HepG2 (cell line): ENCODE data around the gene TMED3. TPM values are rescaled to one million over a fixed set of nuclear protein-coding genes. Genes with fewer than 3 reads are reported as not detected.

ENCODE experiments used
- ATAC-seq: fragments of 200-7000 bp; cut with Tn5 transposase; 3 replicates; pipeline ENCODE4 v1.9.1; 2020; ENCODE audit warnings: mild to moderate bottlenecking, moderate library complexity
- BruUV-seq: library from RNA; stranded (reverse); fragments of 400-500 nt; replicated peaks from 2 replicates; lab custom pipeline; 2021; lab: Mats Ljungman, UMichigan
- CTCF ChIA-PET: fragments of 300-600 bp; formaldehyde crosslinking; extraction: SDS; loops from one replicate; lab custom pipeline; 2021; ENCODE audit warnings: low total read pairs, inconsistent platforms, low intra/inter-chr PET ratio; lab: Yijun Ruan, JAX
- POLR2A ChIA-PET: fragments of 350-600 bp; sonication (Branson Sonifier 250); formaldehyde crosslinking; loops from one replicate; lab custom pipeline; 2020; ENCODE audit warnings: antibody characterized with exemption, inconsistent platforms; lab: Yijun Ruan, JAX
- DNase-seq: peaks from one replicate; pipeline ENCODE4 v3.0.0-alpha.2; 2015; ENCODE audit warnings: low spot score
- FAIRE-seq: peaks from 3 replicates; lab custom pipeline; 2011; peaks lifted over from hg19 to GRCh38; lab: Jason Lieb, UNC
- H2AFZ ChIP-seq: one replicate; pipeline ENCODE4 v1.6.1; 2011; ENCODE audit warnings: low read length, inconsistent platforms
- H3K27ac ChIP-seq: fragments of 300-600 bp; 3 replicates; pipeline ENCODE4 v1.8.0; 2011; ENCODE audit warnings: mixed run types, mild to moderate bottlenecking, mixed read lengths, low read length, inconsistent platforms; ENCODE audit not compliant: insufficient read depth; ENCODE audit errors: extremely low read length
- H3K27me3 ChIP-seq, 2 experiments: fragments of 200-600 bp in 1 of 2; 2 replicates in 1 of 2; 3 replicates in 1 of 2; pipeline versions ENCODE4 v1.6.0 to v1.8.0; 2011; ENCODE audit warnings: low read length in 2 of 2, mild to moderate bottlenecking in 2 of 2, moderate library complexity in 2 of 2, inconsistent platforms in 1 of 2; ENCODE audit not compliant: insufficient read depth in 2 of 2, control insufficient read depth in 1 of 2
- H3K36me3 ChIP-seq, 2 experiments: fragments of 200-600 bp in 1 of 2; replicated peaks in 1 of 2; 2 replicates in 1 of 2; 3 replicates in 1 of 2; pipeline versions ENCODE4 v1.5.1 to v1.8.0; 2011; ENCODE audit warnings: low read length in 2 of 2, inconsistent platforms in 1 of 2; ENCODE audit not compliant: insufficient read depth in 2 of 2, control insufficient read depth in 1 of 2
- H3K4me1 ChIP-seq: 2 replicates; pipeline ENCODE4 v1.5.1; 2012; ENCODE audit warnings: low read length, inconsistent platforms; ENCODE audit not compliant: insufficient read depth
- H3K4me2 ChIP-seq: 2 replicates; pipeline ENCODE4 v1.6.0; 2011; ENCODE audit warnings: low read depth, low read length, inconsistent platforms
- H3K4me3 ChIP-seq, 3 experiments: fragments of 200-600 bp in 1 of 3; sonication (generic), shearing (Covaris generic) in 1 of 3; replicated peaks in 1 of 3; 2 replicates each; pipeline ENCODE4 v1.5.1; 2011 to 2016; ENCODE audit warnings: low read length in 3 of 3, inconsistent platforms in 2 of 3, low read depth in 2 of 3, mild to moderate bottlenecking in 2 of 3, control low read depth in 1 of 3, mixed read lengths in 1 of 3; ENCODE audit not compliant: insufficient read depth in 1 of 3
- H3K79me2 ChIP-seq: one replicate; pipeline ENCODE4 v1.6.1; 2011; ENCODE audit warnings: low read length, inconsistent platforms; ENCODE audit not compliant: insufficient read depth
- H3K9ac ChIP-seq: 2 replicates; pipeline ENCODE4 v1.6.0; 2011; ENCODE audit warnings: mild to moderate bottlenecking, low read depth, low read length, inconsistent platforms; ENCODE audit not compliant: insufficient read depth
- H3K9me3 ChIP-seq: 2 replicates; pipeline ENCODE4 v1.5.1; 2012; ENCODE audit warnings: mild to moderate bottlenecking, low read length
- H4K20me1 ChIP-seq: 2 replicates; pipeline ENCODE4 v1.6.0; 2011; ENCODE audit warnings: inconsistent platforms, mild to moderate bottlenecking, low read length, moderate library complexity; ENCODE audit not compliant: insufficient read depth
- AKAP8 ChIP-seq: sonication (generic); formaldehyde crosslinking; IDR thresholded peaks from 2 replicates; pipeline ENCODE4 v1.5.1; 2020; ENCODE audit warnings: mild to moderate bottlenecking, missing genetic modification reagents
- BCL3 ChIP-seq: sonication (generic); formaldehyde crosslinking; IDR thresholded peaks from 2 replicates; pipeline ENCODE4 v1.5.1; 2020; ENCODE audit warnings: mild to moderate bottlenecking, missing genetic modification reagents, moderate library complexity
- CCAR2 ChIP-seq: fragments of 200-400 bp; formaldehyde crosslinking; optimal IDR thresholded peaks from 2 replicates; pipeline ENCODE3; 2018; ENCODE audit warnings: low read depth, mild to moderate bottlenecking, low read length, moderate library complexity
- ELK4 ChIP-seq: sonication (generic); formaldehyde crosslinking; IDR thresholded peaks from 2 replicates; pipeline ENCODE4 v1.9.0; 2021; ENCODE audit warnings: missing genetic modification reagents, borderline replicate concordance
- HOXA5 ChIP-seq: sonication (generic); formaldehyde crosslinking; IDR thresholded peaks from 2 replicates; pipeline ENCODE4 v1.4.0; 2020; ENCODE audit warnings: missing genetic modification reagents
- PCBP2 ChIP-seq: fragments of 200-400 bp; formaldehyde crosslinking; optimal IDR thresholded peaks from 2 replicates; pipeline ENCODE3; 2018; ENCODE audit warnings: low read length, low read depth; ENCODE audit not compliant: poor library complexity, severe bottlenecking
- RXRA ChIP-seq: sonication (generic); formaldehyde crosslinking; IDR thresholded peaks from 2 replicates; pipeline ENCODE4 v1.5.1; 2020; ENCODE audit warnings: missing genetic modification reagents
- ZNF737 ChIP-seq: sonication (generic); formaldehyde crosslinking; IDR thresholded peaks from 2 replicates; pipeline ENCODE4 v1.5.0; 2020; ENCODE audit warnings: missing genetic modification reagents, mild to moderate bottlenecking, borderline replicate concordance
- ZNF83 ChIP-seq: sonication (generic); formaldehyde crosslinking; IDR thresholded peaks from 2 replicates; pipeline ENCODE4 v1.4.0; 2020; ENCODE audit warnings: missing genetic modification reagents, mild to moderate bottlenecking, borderline replicate concordance
- WGBS: methylation state at CpG from one replicate; pipeline ENCODE4 v1.1.6; 2017; ENCODE audit warnings: low lambda C conversion rate; 5-methylcytosine and 5-hydroxymethylcytosine counted together
- in situ Hi-C: cut with HindIII; loops from 2 replicates; pipeline ENCODE4 v1.10.0; 2017; ENCODE audit warnings: low pct_unique_long_range_greater_than_20kb; ENCODE audit not compliant: extremely low pct_ligation_motif_present
- intact Hi-C: fragments of 100-400 bp; cut with micrococcal nuclease; formaldehyde crosslinking; loops from one replicate; pipeline ENCODE4 v1.10.0; 2022; ENCODE audit not compliant: unreplicated experiment
- polyA plus RNA-seq, 8 experiments: library from polyadenylated mRNA; depleted of rRNA in 3 of 8; stranded (reverse) in 7 of 8; unstranded in 1 of 8; fragments of >200 nt; fragmentation: Illumina TruSeq in 4 of 8; extraction: Trizol in 4 of 8; gene quantifications; 2 replicates each; pipeline versions ENCODE4 v1.2.1 to v1.2.3, GENCODE V29; 2011 to 2016; ENCODE audit warnings: low read depth in 4 of 8, missing spikeins in 1 of 8, mixed read lengths in 1 of 8; ENCODE audit not compliant: insufficient read depth in 1 of 8
- total RNA-seq, 5 experiments: library from RNA; depleted of rRNA; stranded (reverse); fragments of >200 nt; fragmentation: Illumina TruSeq; extraction: Trizol; gene quantifications; 2 replicates each; pipeline ENCODE4 v1.2.3, GENCODE V29; 2016; ENCODE audit warnings: low read depth in 1 of 5
- TF ChIP-seq, protein P1 (sequence below): IDR thresholded peaks from 2 replicates; pipeline ENCODE4 v1.6.1; 2012; ENCODE audit warnings: low read depth, low read length, improper control_type of control experiment

The TMED3 gene
- total and polyA plus RNA-seq, 2 of the 13 experiments (the other 11 are each of a cell fraction or from before 2014, with no cell fraction given) = 125 to 155 TPM

GRCh38 chr15:79307251-79307650 is 3.7 kb upstream of the TMED3 start (continued):
- TF ChIP-seq ELK4 (CRISPR knock-in tag) = no peak

DNA sequence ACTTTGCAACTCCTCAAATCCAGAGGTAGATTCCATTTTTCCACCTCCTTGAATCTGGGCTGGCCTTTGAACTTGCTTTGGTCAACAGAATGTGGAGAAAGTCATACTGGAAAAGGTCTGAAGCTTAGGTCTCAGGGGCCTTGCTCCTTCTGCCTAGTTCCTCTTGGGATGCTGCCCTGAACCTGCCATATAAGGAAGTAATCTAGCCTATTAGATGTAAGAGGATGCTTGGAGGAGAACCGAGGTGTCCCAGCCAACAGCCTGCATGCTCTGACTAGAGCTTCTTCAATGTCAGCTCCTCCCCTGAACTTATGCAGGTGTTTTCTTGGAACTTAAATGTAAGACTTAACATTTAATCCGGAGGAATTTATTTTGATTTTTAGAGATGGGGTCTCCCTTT is 2.0 kb upstream of the TMED3 start:
- no peak overlapping the region for H2AFZ ChIP-seq
- POLR2A ChIA-PET = no interaction called here
- intact Hi-C loops = no loop called here
- H3K4me1 ChIP-seq = peaks cover 28% of the 10 kb centered on the region
- FAIRE-seq (no peak), ATAC-seq (no peak), DNase-seq (no peak)
- no peaks in the 10 kb centered on the region; a peak in 1 of 5 replicates for H3K27me3 ChIP-seq
- in situ Hi-C loops = no loop called here
- H3K27ac ChIP-seq = no peak overlapping the region
- H3K36me3 ChIP-seq = peaks cover 1 to 9% of the 10 kb centered on the region in 2 experiments; a peak in 3 of 5 replicates
- peaks cover 22% of the 10 kb centered on the region for H3K79me2 ChIP-seq
- TF ChIP-seq ZNF83 (CRISPR knock-in tag) (no peak), RXRA (CRISPR knock-in tag) (no peak), AKAP8 (CRISPR knock-in tag) (no peak), HOXA5 (CRISPR knock-in tag) (no peak), BCL3 (CRISPR knock-in tag) (no peak), CCAR2 (no peak), ZNF737 (CRISPR knock-in tag) (no peak), PCBP2 (no peak)
- TF ChIP-seq, protein P1, sequence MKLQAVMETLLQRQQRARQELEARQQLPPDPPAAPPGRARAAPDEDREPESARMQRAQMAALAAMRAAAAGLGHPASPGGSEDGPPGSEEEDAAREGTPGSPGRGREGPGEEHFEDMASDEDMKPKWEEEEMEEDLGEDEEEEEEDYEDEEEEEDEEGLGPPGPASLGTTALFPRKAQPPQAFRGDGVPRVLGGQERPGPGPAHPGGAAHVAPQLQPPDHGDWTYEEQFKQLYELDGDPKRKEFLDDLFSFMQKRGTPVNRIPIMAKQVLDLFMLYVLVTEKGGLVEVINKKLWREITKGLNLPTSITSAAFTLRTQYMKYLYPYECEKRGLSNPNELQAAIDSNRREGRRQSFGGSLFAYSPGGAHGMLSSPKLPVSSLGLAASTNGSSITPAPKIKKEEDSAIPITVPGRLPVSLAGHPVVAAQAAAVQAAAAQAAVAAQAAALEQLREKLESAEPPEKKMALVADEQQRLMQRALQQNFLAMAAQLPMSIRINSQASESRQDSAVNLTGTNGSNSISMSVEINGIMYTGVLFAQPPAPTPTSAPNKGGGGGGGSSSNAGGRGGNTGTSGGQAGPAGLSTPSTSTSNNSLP = no peak
- H3K4me2 ChIP-seq = no peak overlapping the region
- H3K9ac ChIP-seq = no peak overlapping the region
- BruUV-seq = no TSS peak
- H3K9me3 ChIP-seq = no peaks in the 10 kb centered on the region
- WGBS = 28% methylated on average over 2 of the region's 2 CpGs
- no peak overlapping the region for H3K4me3 ChIP-seq
- CTCF ChIA-PET = no interaction called here
- H4K20me1 ChIP-seq = no peaks in the 10 kb centered on the region; the same call in 1 of the 2 replicates
